Neural progenitor cell (in vitro differentiated cells): ENCODE results near the gene RUNDC1. TPM values are rescaled to one million over a fixed set of nuclear protein-coding genes. Genes with fewer than 3 reads are reported as not detected.

Experiments
- DNase-seq: peaks from one replicate; pipeline ENCODE4 v3.0.0-alpha.2; 2016; ENCODE audit warnings: low spot score
- H2AFZ ChIP-seq: fragments of 200-600 bp; sonication (generic); replicated peaks from 2 replicates; pipeline ENCODE4 v1.6.1; 2016; ENCODE audit warnings: antibody characterized with exemption
- H3F3A ChIP-seq: fragments of 200-600 bp; sonication (generic); 2 replicates; pipeline ENCODE4 v1.6.1; 2016; ENCODE audit warnings: antibody characterized with exemption, low read depth
- H3K27ac ChIP-seq: fragments of 200-600 bp; sonication (generic); 2 replicates; pipeline ENCODE4 v1.5.1; 2016; ENCODE audit warnings: mild to moderate bottlenecking
- H3K27me3 ChIP-seq: fragments of 200-600 bp; sonication (generic); 2 replicates; pipeline ENCODE4 v1.6.1; 2016; ENCODE audit warnings: mild to moderate bottlenecking, moderate library complexity
- H3K36me3 ChIP-seq: fragments of 200-600 bp; sonication (generic); 2 replicates; pipeline ENCODE4 v1.5.1; 2016
- H3K4me1 ChIP-seq: fragments of 200-600 bp; sonication (generic); 2 replicates; pipeline ENCODE4 v1.6.1; 2016; ENCODE audit warnings: mixed run types
- H3K4me2 ChIP-seq: fragments of 200-600 bp; sonication (generic); 2 replicates; pipeline ENCODE4 v1.6.1; 2016
- H3K4me3 ChIP-seq: fragments of 200-600 bp; sonication (generic); 2 replicates; pipeline ENCODE4 v1.5.1; 2016
- H3K79me2 ChIP-seq: fragments of 200-600 bp; sonication (generic); 2 replicates; pipeline ENCODE4 v1.6.1; 2016; ENCODE audit warnings: low read depth
- H3K9ac ChIP-seq: fragments of 200-600 bp; sonication (generic); 2 replicates; pipeline ENCODE4 v1.6.1; 2016
- H3K9me3 ChIP-seq: fragments of 200-600 bp; sonication (generic); 2 replicates; pipeline ENCODE4 v1.5.1; 2016; ENCODE audit warnings: low read depth
- H4K20me1 ChIP-seq: fragments of 200-600 bp; sonication (generic); 2 replicates; pipeline ENCODE4 v1.6.1; 2016; ENCODE audit warnings: low read depth
- H3K27ac Mint-ChIP-seq: 3 replicates; pipeline ENCODE4 v1.8.0; 2021; ENCODE audit warnings: mixed read lengths
- H3K27me3 Mint-ChIP-seq: 2 replicates; pipeline ENCODE4 v1.8.0; 2022; ENCODE audit warnings: low read depth, mild to moderate bottlenecking, inconsistent platforms, moderate library complexity, mixed read lengths; ENCODE audit not compliant: insufficient read depth
- H3K36me3 Mint-ChIP-seq: 3 replicates; pipeline ENCODE4 v1.8.0; 2021; ENCODE audit warnings: mixed read lengths
- H3K4me1 Mint-ChIP-seq: 3 replicates; pipeline ENCODE4 v1.8.0; 2021; ENCODE audit warnings: mixed read lengths
- H3K4me3 Mint-ChIP-seq: 3 replicates; pipeline ENCODE4 v1.8.0; 2021; ENCODE audit warnings: mild to moderate bottlenecking, moderate library complexity, mixed read lengths
- H3K9me3 Mint-ChIP-seq: 3 replicates; pipeline ENCODE4 v1.8.0; 2020; ENCODE audit warnings: mixed read lengths
- CTCF ChIP-seq: fragments of 200-600 bp; sonication (generic); IDR thresholded peaks from 2 replicates; pipeline ENCODE4 v1.5.1; 2017; ENCODE audit warnings: antibody characterized with exemption, mild to moderate bottlenecking
- EZH2 ChIP-seq: fragments of 200-600 bp; sonication (generic); IDR thresholded peaks from 2 replicates; pipeline ENCODE4 v1.6.1; 2017; ENCODE audit warnings: antibody characterized with exemption, mild to moderate bottlenecking, moderate library complexity
- EZH2phosphoT487 ChIP-seq: fragments of 200-600 bp; sonication (generic); IDR thresholded peaks from 2 replicates; pipeline ENCODE4 v1.6.1; 2017; ENCODE audit warnings: antibody characterized with exemption
- total RNA-seq: library from RNA; depleted of rRNA; stranded (reverse); fragments of >200 nt; gene quantifications from 2 replicates; pipeline ENCODE4 v1.2.3, GENCODE V29; 2015; ENCODE audit warnings: low replicate concordance

Gene RUNDC1
- total RNA-seq, 1 donor from 2014 or later, result 11.4 TPM

GRCh38 chr17:43003542-43004172, 23.3 kb downstream of the RUNDC1 start:
- H2AFZ ChIP-seq, result no peak overlapping the region
- Mint-ChIP-seq H3K4me3 (peak overlapping the region; percentile 41), H3K9me3 (no peaks in the 10 kb centered on the region), H3K36me3 (peaks cover 25% of the 10 kb centered on the region), H3K27ac (no peak overlapping the region), H3K4me1 (peaks cover 17% of the 10 kb centered on the region), H3K27me3 (peaks cover 2% of the 10 kb centered on the region)
- H3K36me3 ChIP-seq, result peaks cover 6% of the 10 kb centered on the region
- no peak overlapping the region for H3K27ac ChIP-seq
- peaks cover 14% of the 10 kb centered on the region for H3K4me1 ChIP-seq
- H3K9ac ChIP-seq, result no peak overlapping the region
- no peaks in the 10 kb centered on the region for H3K27me3 ChIP-seq
- H3K9me3 ChIP-seq, result no peaks in the 10 kb centered on the region
- peaks cover 28% of the 10 kb centered on the region for H3K79me2 ChIP-seq
- TF ChIP-seq CTCF (no peak), EZH2 (no peak), EZH2phosphoT487 (no peak)
- H3F3A ChIP-seq, result peaks cover 72% of the 10 kb centered on the region
- no peak for DNase-seq
- peaks cover 25% of the 10 kb centered on the region for H4K20me1 ChIP-seq
- no peak overlapping the region for H3K4me3 ChIP-seq
- H3K4me2 ChIP-seq, result no peak overlapping the region

GRCh38 chr17:43006639-43007551, 26.5 kb downstream of the RUNDC1 start, which contains the start of gene IFI35:
Gene IFI35, plus strand, starts transcription at chr17:43006784. Its CDS starts 164 bp downstream, at chr17:43006948.
- peaks cover 11% of the 10 kb centered on the region for H3K36me3 Mint-ChIP-seq
- Histone ChIP-seq H3K4me3 (peak within 1 kb of the TSS; percentile 40), H3K4me1 (peaks cover 4% of the 10 kb centered on the region), H3K4me2 (peak within 1 kb of the TSS; percentile 72), H3K9ac (no peak within 1 kb of the TSS), H2AFZ (peak within 1 kb of the TSS; percentile 91), H3K79me2 (no peaks in the 10 kb centered on the region), H3F3A (peaks cover 41% of the 10 kb centered on the region), H3K9me3 (no peaks in the 10 kb centered on the region), H3K27me3 (no peaks in the 10 kb centered on the region), H3K36me3 (peaks cover 6% of the 10 kb centered on the region), H4K20me1 (peaks cover 7% of the 10 kb centered on the region), H3K27ac (no peak within 1 kb of the TSS)
- peaks cover 5% of the 10 kb centered on the region for H3K4me1 Mint-ChIP-seq
- peak within 1 kb of the TSS; percentile 66 for H3K27ac Mint-ChIP-seq
- peak; percentile 65 for DNase-seq
- peaks cover 2% of the 10 kb centered on the region for H3K27me3 Mint-ChIP-seq
- peak within 1 kb of the TSS; percentile 46 for H3K4me3 Mint-ChIP-seq
- no peaks in the 10 kb centered on the region for H3K9me3 Mint-ChIP-seq
- TF ChIP-seq EZH2, result no peak
- peak; percentile 32 for TF ChIP-seq CTCF

GRCh38 chr17:43010667-43011308, 30.4 kb downstream of the RUNDC1 start:
- peaks cover 2% of the 10 kb centered on the region for H3K27me3 Mint-ChIP-seq
- no peak overlapping the region for H3K27ac Mint-ChIP-seq
- no peaks in the 10 kb centered on the region for H3K9me3 Mint-ChIP-seq

More at GRCh38 chr17:43010667-43011308, 30.4 kb downstream of the RUNDC1 start:
- H3K4me3 Mint-ChIP-seq, result no peak overlapping the region
- no peak overlapping the region for H3K4me3 ChIP-seq
- no peaks in the 10 kb centered on the region for H3K79me2 ChIP-seq
- no peak overlapping the region for H2AFZ ChIP-seq
- H3K4me1 Mint-ChIP-seq, result peaks cover 22% of the 10 kb centered on the region
- H3K9ac ChIP-seq, result no peak overlapping the region
- no peak for DNase-seq
- H3K9me3 ChIP-seq, result no peaks in the 10 kb centered on the region
- H3F3A ChIP-seq, result peaks cover 17% of the 10 kb centered on the region
- H3K27ac ChIP-seq, result no peak overlapping the region
- TF ChIP-seq EZH2phosphoT487, result no peak
- no peak for TF ChIP-seq EZH2
- TF ChIP-seq CTCF, result no peak
- no peaks in the 10 kb centered on the region for H3K36me3 ChIP-seq
- peaks cover 4% of the 10 kb centered on the region for H3K36me3 Mint-ChIP-seq
- H3K4me2 ChIP-seq, result no peak overlapping the region
- no peaks in the 10 kb centered on the region for H3K27me3 ChIP-seq
- no peaks in the 10 kb centered on the region for H4K20me1 ChIP-seq
- peaks cover 4% of the 10 kb centered on the region for H3K4me1 ChIP-seq
